Astrocyte (in vitro differentiated cells and primary cell): ENCODE results near the gene RXYLT1. TPM values are rescaled to one million over a fixed set of nuclear protein-coding genes. Genes with fewer than 3 reads are reported as not detected.

ENCODE experiments used
- DNase-seq: peaks from one replicate; pipeline ENCODE4 v3.0.0-alpha.2; 2010; ENCODE audit warnings: low read depth
- FAIRE-seq: peaks from 2 replicates; lab custom pipeline; 2011; peaks lifted over from hg19 to GRCh38; lab: Jason Lieb, UNC
- H2AFZ ChIP-seq: 2 replicates; pipeline ENCODE4 v1.6.0; 2012; ENCODE audit warnings: low read depth, low read length, inconsistent platforms
- H3K27ac ChIP-seq: 2 replicates; pipeline ENCODE4 v1.5.1; 2011; ENCODE audit warnings: low read depth, low read length, inconsistent platforms
- H3K27me3 ChIP-seq: 2 replicates; pipeline ENCODE4 v1.6.0; 2011; ENCODE audit warnings: low read length, inconsistent platforms; ENCODE audit not compliant: insufficient read depth
- H3K36me3 ChIP-seq: 2 replicates; pipeline ENCODE4 v1.5.1; 2011; ENCODE audit warnings: low read length, inconsistent platforms; ENCODE audit not compliant: insufficient read depth
- H3K4me1 ChIP-seq: 2 replicates; pipeline ENCODE4 v1.5.1; 2011; ENCODE audit warnings: low read length, inconsistent platforms; ENCODE audit not compliant: insufficient read depth
- H3K4me2 ChIP-seq: 2 replicates; pipeline ENCODE4 v1.6.0; 2012; ENCODE audit warnings: low read length, inconsistent platforms
- H3K4me3 ChIP-seq: 2 replicates; pipeline ENCODE4 v1.5.1; 2011; ENCODE audit warnings: low read depth, mild to moderate bottlenecking, low read length, inconsistent platforms; ENCODE audit not compliant: insufficient read depth
- H3K79me2 ChIP-seq: 2 replicates; pipeline ENCODE4 v1.6.0; 2012; ENCODE audit warnings: mild to moderate bottlenecking, low read length, inconsistent platforms; ENCODE audit not compliant: insufficient read depth
- H3K9ac ChIP-seq: 2 replicates; pipeline ENCODE4 v1.6.0; 2012; ENCODE audit warnings: mild to moderate bottlenecking, low read length, inconsistent platforms
- H3K9me3 ChIP-seq: 2 replicates; pipeline ENCODE4 v1.5.1; 2012; ENCODE audit warnings: low read depth, mild to moderate bottlenecking, low read length, inconsistent platforms; ENCODE audit not compliant: insufficient read depth
- H4K20me1 ChIP-seq: 2 replicates; pipeline ENCODE4 v1.6.0; 2012; ENCODE audit warnings: low read length, inconsistent platforms; ENCODE audit not compliant: insufficient read depth
- H3K27ac Mint-ChIP-seq: one replicate; pipeline ENCODE4 v1.8.0; 2021; ENCODE audit warnings: mild to moderate bottlenecking, mixed read lengths; ENCODE audit not compliant: unreplicated experiment
- H3K27me3 Mint-ChIP-seq: one replicate; pipeline ENCODE4 v1.8.0; 2021; ENCODE audit warnings: low read depth, mixed read lengths; ENCODE audit not compliant: unreplicated experiment
- H3K36me3 Mint-ChIP-seq: one replicate; pipeline ENCODE4 v1.8.0; 2021; ENCODE audit warnings: low read depth, mixed read lengths; ENCODE audit not compliant: unreplicated experiment
- H3K4me1 Mint-ChIP-seq: one replicate; pipeline ENCODE4 v1.8.0; 2021; ENCODE audit warnings: low read depth, mixed read lengths; ENCODE audit not compliant: unreplicated experiment
- H3K4me3 Mint-ChIP-seq: one replicate; pipeline ENCODE4 v1.8.0; 2021; ENCODE audit warnings: mild to moderate bottlenecking, moderate library complexity, mixed read lengths; ENCODE audit not compliant: unreplicated experiment
- H3K9me3 Mint-ChIP-seq: one replicate; pipeline ENCODE4 v1.8.0; 2021; ENCODE audit warnings: mild to moderate bottlenecking, mixed read lengths; ENCODE audit not compliant: unreplicated experiment
- EZH2 ChIP-seq: IDR thresholded peaks from 2 replicates; pipeline ENCODE4 v1.6.1; 2012; ENCODE audit warnings: mild to moderate bottlenecking, low read length, inconsistent platforms; ENCODE audit not compliant: insufficient read depth
- total RNA-seq: library from RNA; stranded (reverse); gene quantifications from 2 replicates; pipeline ENCODE4 v1.2.1, GENCODE V29; 2021
- TF ChIP-seq, protein P1 (sequence below): IDR thresholded peaks from 2 replicates; pipeline ENCODE4 v1.5.1; 2011; ENCODE audit warnings: low read depth, mild to moderate bottlenecking, inconsistent platforms, low read length, moderate library complexity; ENCODE audit not compliant: insufficient read depth

Gene RXYLT1
- total RNA-seq, 1 donor from 2014 or later, result 15.5 TPM

GRCh38 chr12:63845726-63846125, 66.0 kb downstream of the RXYLT1 start:
- H3K4me2 ChIP-seq, result peak overlapping the region; percentile 94
- peaks cover 40% of the 10 kb centered on the region for H4K20me1 ChIP-seq
- Mint-ChIP-seq H3K4me3 (peak overlapping the region; percentile 100), H3K27ac (no peak overlapping the region), H3K4me1 (peaks cover 20% of the 10 kb centered on the region), H3K36me3 (no peaks in the 10 kb centered on the region), H3K9me3 (no peaks in the 10 kb centered on the region), H3K27me3 (no peaks in the 10 kb centered on the region)
- peaks cover 62% of the 10 kb centered on the region for H3K79me2 ChIP-seq
- no peaks in the 10 kb centered on the region for H3K4me1 ChIP-seq
- H3K9me3 ChIP-seq, result no peaks in the 10 kb centered on the region
- TF ChIP-seq EZH2, result no peak
- TF ChIP-seq, protein P1, sequence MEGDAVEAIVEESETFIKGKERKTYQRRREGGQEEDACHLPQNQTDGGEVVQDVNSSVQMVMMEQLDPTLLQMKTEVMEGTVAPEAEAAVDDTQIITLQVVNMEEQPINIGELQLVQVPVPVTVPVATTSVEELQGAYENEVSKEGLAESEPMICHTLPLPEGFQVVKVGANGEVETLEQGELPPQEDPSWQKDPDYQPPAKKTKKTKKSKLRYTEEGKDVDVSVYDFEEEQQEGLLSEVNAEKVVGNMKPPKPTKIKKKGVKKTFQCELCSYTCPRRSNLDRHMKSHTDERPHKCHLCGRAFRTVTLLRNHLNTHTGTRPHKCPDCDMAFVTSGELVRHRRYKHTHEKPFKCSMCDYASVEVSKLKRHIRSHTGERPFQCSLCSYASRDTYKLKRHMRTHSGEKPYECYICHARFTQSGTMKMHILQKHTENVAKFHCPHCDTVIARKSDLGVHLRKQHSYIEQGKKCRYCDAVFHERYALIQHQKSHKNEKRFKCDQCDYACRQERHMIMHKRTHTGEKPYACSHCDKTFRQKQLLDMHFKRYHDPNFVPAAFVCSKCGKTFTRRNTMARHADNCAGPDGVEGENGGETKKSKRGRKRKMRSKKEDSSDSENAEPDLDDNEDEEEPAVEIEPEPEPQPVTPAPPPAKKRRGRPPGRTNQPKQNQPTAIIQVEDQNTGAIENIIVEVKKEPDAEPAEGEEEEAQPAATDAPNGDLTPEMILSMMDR, result no peak
- peak overlapping the region; percentile 96 for H3K9ac ChIP-seq
- H3K36me3 ChIP-seq, result no peaks in the 10 kb centered on the region
- no peaks in the 10 kb centered on the region for H3K27me3 ChIP-seq
- no peak overlapping the region for H2AFZ ChIP-seq
- FAIRE-seq (no peak), DNase-seq (peak; percentile 34)
- peak overlapping the region; percentile 5 for H3K27ac ChIP-seq
- H3K4me3 ChIP-seq, result peak overlapping the region; percentile 99

DNA sequence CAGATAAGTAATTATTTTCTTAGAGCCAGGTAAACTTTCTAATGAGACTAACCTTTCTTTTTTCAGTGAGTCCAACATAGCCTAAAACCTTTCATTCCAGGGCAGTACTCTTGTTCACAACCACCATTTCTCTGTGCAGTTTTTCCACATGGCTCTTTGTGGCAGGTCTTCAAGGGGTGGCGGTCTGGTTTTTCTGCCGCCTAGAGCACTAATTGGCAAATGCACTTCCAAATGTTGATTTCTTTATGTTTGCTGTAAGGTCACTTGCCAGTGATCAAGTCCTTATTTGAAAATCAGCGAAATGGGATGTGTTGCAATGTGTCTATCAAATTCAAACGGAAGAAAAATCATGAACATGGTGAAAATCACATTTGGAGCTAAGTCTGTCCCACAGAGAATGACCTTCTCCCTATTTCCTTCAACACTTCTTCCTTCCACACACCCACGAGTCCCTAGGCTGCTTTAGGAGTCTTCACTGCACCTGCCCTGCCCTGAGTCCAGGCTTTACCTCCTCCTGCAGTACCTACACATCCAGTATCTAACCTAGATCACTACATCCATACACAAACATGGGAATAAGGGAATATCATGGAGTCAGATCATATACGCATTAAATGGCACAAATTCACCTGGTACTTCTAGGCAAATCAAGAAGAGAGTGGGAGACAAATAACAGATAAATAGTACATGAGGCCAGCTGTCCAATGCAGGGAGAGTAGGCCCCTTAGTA, 66.7 kb downstream of the RXYLT1 start:
- H3K4me1 Mint-ChIP-seq, result peaks cover 20% of the 10 kb centered on the region
- peak overlapping the region; percentile 100 for H3K4me3 Mint-ChIP-seq
- no peaks in the 10 kb centered on the region for H3K27me3 Mint-ChIP-seq
- H3K36me3 ChIP-seq, result no peaks in the 10 kb centered on the region
- H3K9me3 Mint-ChIP-seq, result no peaks in the 10 kb centered on the region
- TF ChIP-seq, protein P1, result no peak
- no peak for TF ChIP-seq EZH2
- H3K9me3 ChIP-seq, result no peaks in the 10 kb centered on the region
- H3K4me1 ChIP-seq, result no peaks in the 10 kb centered on the region
- FAIRE-seq (no peak), DNase-seq (no peak)
- no peaks in the 10 kb centered on the region for H3K36me3 Mint-ChIP-seq
- peak overlapping the region; percentile 99 for H3K4me3 ChIP-seq
- H4K20me1 ChIP-seq, result peaks cover 40% of the 10 kb centered on the region
- H3K4me2 ChIP-seq, result peak overlapping the region; percentile 94
- no peaks in the 10 kb centered on the region for H3K27me3 ChIP-seq
- H2AFZ ChIP-seq, result no peak overlapping the region
- H3K79me2 ChIP-seq, result peaks cover 69% of the 10 kb centered on the region
- no peak overlapping the region for H3K27ac ChIP-seq
- no peak overlapping the region for H3K27ac Mint-ChIP-seq
- peak overlapping the region; percentile 96 for H3K9ac ChIP-seq

- TF ChIP-seq, protein P1, result no peak
- TF ChIP-seq EZH2, result no peak
- Histone ChIP-seq H3K79me2 (peaks cover 88% of the 10 kb centered on the region), H2AFZ (no peak overlapping the region), H3K27ac (no peak overlapping the region), H4K20me1 (peaks cover 51% of the 10 kb centered on the region), H3K27me3 (no peaks in the 10 kb centered on the region), H3K4me1 (no peaks in the 10 kb centered on the region), H3K4me2 (no peak overlapping the region), H3K4me3 (no peak overlapping the region), H3K9ac (no peak overlapping the region), H3K9me3 (no peaks in the 10 kb centered on the region), H3K36me3 (no peaks in the 10 kb centered on the region)
- DNase-seq (no peak), FAIRE-seq (no peak)
- Mint-ChIP-seq H3K9me3 (no peaks in the 10 kb centered on the region), H3K27me3 (no peaks in the 10 kb centered on the region), H3K27ac (no peak overlapping the region), H3K4me1 (peaks cover 22% of the 10 kb centered on the region), H3K36me3 (no peaks in the 10 kb centered on the region), H3K4me3 (no peak overlapping the region)
These were observed 68.7 kb downstream of the RXYLT1 start for GRCh38 chr12:63848450-63848849.
